ENCODE results near the gene MEGF6.

DNA sequence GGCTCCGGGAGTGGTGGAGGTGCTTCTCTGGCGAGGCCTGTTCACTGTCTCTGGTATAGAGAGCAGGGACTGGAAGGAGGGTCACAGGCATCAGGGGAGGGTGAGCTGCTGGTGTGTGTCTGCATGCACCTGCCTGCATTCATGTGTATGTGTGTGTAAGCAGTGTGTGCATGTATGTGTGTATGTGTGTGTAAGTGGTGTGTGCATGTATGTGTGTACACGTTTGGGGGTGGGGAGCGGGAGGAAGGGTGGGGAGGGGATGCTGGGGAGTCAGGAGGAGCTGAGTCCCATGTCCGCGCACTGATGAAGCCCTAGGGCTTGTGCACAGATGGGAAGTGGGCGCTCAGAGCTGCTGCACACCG is 107.8 kb downstream of the MEGF6 start:
- TF ChIP-seq CTCF (optimal IDR thresholded peaks at IDR 0.05 in 1 of 3, IDR thresholded peaks at IDR 0.05 in 1 of 3, conservative IDR thresholded peaks at IDR 0.05 in 1 of 3; ENCODE audit: extremely low read depth in 1 of 3, insufficient read depth in 2 of 3, low read length in 3 of 3), result no peak
- no peak for TF ChIP-seq EZH2 (IDR thresholded peaks at IDR 0.05; ENCODE audit: low read length)
